Fibroblast of skin of left quadriceps (primary cell): ENCODE measurements around the gene ANKRD2.
"Not testable (repeated sequence)": the region's sequence is repeated elsewhere in the genome, so short reads cannot be mapped to it uniquely, and the experiment has no call there.

Experiments
- DNase-seq, 2 experiments: peaks; one replicate each; pipeline ENCODE4 v3.0.0-alpha.2; 2013; ENCODE audit warnings: low read depth in 2 of 2

The ANKRD2 gene

GRCh38 chr10:97571622-97572021 lies 957 bp upstream of the ANKRD2 start:
- DNase-seq, result no peak

GRCh38 chr10:97573021-97573420 lies 442 bp downstream of the ANKRD2 start:
- DNase-seq, result no peak

- no peak for DNase-seq
Observed at GRCh38 chr10:97573672-97574071, 1.1 kb downstream of the ANKRD2 start.

- peak in 1 of 2 experiments; percentile 13 for DNase-seq
Observed at GRCh38 chr10:97574374-97575126, 2.0 kb downstream of the ANKRD2 start.

- no peak for DNase-seq
Observed at GRCh38 chr10:97575127-97575668, 2.6 kb downstream of the ANKRD2 start.

GRCh38 chr10:97576487-97576886 lies 3.9 kb downstream of the ANKRD2 start:
- DNase-seq, result not testable (repeated sequence)

GRCh38 chr10:97577701-97578100 lies 5.1 kb downstream of the ANKRD2 start:
- DNase-seq, result no peak

- no peak for DNase-seq
Observed at GRCh38 chr10:97578171-97578844, 5.7 kb downstream of the ANKRD2 start.

- no peak for DNase-seq
Observed at GRCh38 chr10:97580421-97581367, 8.1 kb downstream of the ANKRD2 start.

GRCh38 chr10:97582169-97582568 lies 9.6 kb downstream of the ANKRD2 start:
- no peak for DNase-seq

GRCh38 chr10:97583476-97583875 lies 10.9 kb downstream of the ANKRD2 start:
- DNase-seq, result no peak

GRCh38 chr10:97584060-97584797 lies 11.7 kb downstream of the ANKRD2 start, which contains the start of gene HOGA1:
Gene HOGA1, plus strand, starts transcription at chr10:97584389. Its CDS starts 315 bp downstream, at chr10:97584704.
- peak in 1 of 2 experiments; percentile 17 for DNase-seq

GRCh38 chr10:97584798-97585438 lies 12.3 kb downstream of the ANKRD2 start:
- no peak for DNase-seq

GRCh38 chr10:97585439-97585811 lies 12.8 kb downstream of the ANKRD2 start:
- no peak for DNase-seq

- DNase-seq, result no peak
Observed at GRCh38 chr10:97587183-97587582, 14.6 kb downstream of the ANKRD2 start.

- DNase-seq, result no peak
Observed at GRCh38 chr10:97589479-97589878, 16.9 kb downstream of the ANKRD2 start, which contains the start of gene C10orf62. Gene C10orf62, plus strand, starts transcription at chr10:97589721. Its CDS starts 177 bp downstream, at chr10:97589898.

GRCh38 chr10:97590082-97590747 lies 17.6 kb downstream of the ANKRD2 start:
- no peak for DNase-seq

GRCh38 chr10:97590748-97591495 lies 18.3 kb downstream of the ANKRD2 start:
- no peak for DNase-seq

GRCh38 chr10:97593421-97593820 lies 20.8 kb downstream of the ANKRD2 start:
- no peak for DNase-seq
